ENCODE results near the gene CCDC13. TPM values are rescaled to one million over a fixed set of nuclear protein-coding genes. Genes with fewer than 3 reads are reported as not detected.

CCDC13 gene
- total RNA-seq, 1 donor from 2014 or later: not detected

GRCh38 chr3:42735615-42736014, 37.4 kb downstream of the CCDC13 start:
- H3K27ac ChIP-seq (ENCODE audit: low read depth, low read length): no peak overlapping the region
- no peaks in the 10 kb centered on the region for H3K36me3 ChIP-seq (ENCODE audit: control insufficient read depth in 3 of 3, insufficient read depth in 3 of 3, low read length in 3 of 3)
- peaks cover 28 to 50% (median 39%) of the 10 kb centered on the region in 3 donors for H3K4me1 ChIP-seq (ENCODE audit: control insufficient read depth in 3 of 3, insufficient read depth in 3 of 3, low read length in 3 of 3)
- H3K27me3 ChIP-seq (ENCODE audit: control insufficient read depth in 3 of 3, insufficient read depth in 3 of 3, low read length in 3 of 3): no peaks in the 10 kb centered on the region
- H3K4me3 ChIP-seq (ENCODE audit: low read length in 3 of 3): no peak overlapping the region
- H3K9me3 ChIP-seq (ENCODE audit: control insufficient read depth in 3 of 3, low read length in 3 of 3): no peaks in the 10 kb centered on the region
- H3K9ac ChIP-seq (ENCODE audit: low read depth in 1 of 3, low read length in 3 of 3): no peak overlapping the region

GRCh38 chr3:42735019-42735418, 38.0 kb downstream of the CCDC13 start:
- Histone ChIP-seq H3K36me3 (ENCODE audit: control insufficient read depth in 3 of 3, insufficient read depth in 3 of 3, low read length in 3 of 3) (no peaks in the 10 kb centered on the region), H3K4me3 (ENCODE audit: low read length in 3 of 3) (no peak overlapping the region), H3K9ac (ENCODE audit: low read depth in 1 of 3, low read length in 3 of 3) (no peak overlapping the region), H3K27ac (ENCODE audit: low read depth, low read length) (no peak overlapping the region), H3K27me3 (ENCODE audit: control insufficient read depth in 3 of 3, insufficient read depth in 3 of 3, low read length in 3 of 3) (no peaks in the 10 kb centered on the region), H3K9me3 (ENCODE audit: control insufficient read depth in 3 of 3, low read length in 3 of 3) (no peaks in the 10 kb centered on the region), H3K4me1 (ENCODE audit: control insufficient read depth in 3 of 3, insufficient read depth in 3 of 3, low read length in 3 of 3) (peaks cover 28 to 50% (median 39%) of the 10 kb centered on the region in 3 donors)

GRCh38 chr3:42734263-42734860, 38.7 kb downstream of the CCDC13 start:
- no peak overlapping the region for H3K27ac ChIP-seq (ENCODE audit: low read depth, low read length)
- no peaks in the 10 kb centered on the region for H3K36me3 ChIP-seq (ENCODE audit: control insufficient read depth in 3 of 3, insufficient read depth in 3 of 3, low read length in 3 of 3)
- H3K4me1 ChIP-seq (ENCODE audit: control insufficient read depth in 3 of 3, insufficient read depth in 3 of 3, low read length in 3 of 3): peaks cover 30 to 53% (median 42%) of the 10 kb centered on the region in 3 donors
- no peak overlapping the region for H3K9ac ChIP-seq (ENCODE audit: low read depth in 1 of 3, low read length in 3 of 3)
- H3K4me3 ChIP-seq (ENCODE audit: low read length in 3 of 3): no peak overlapping the region
- no peaks in the 10 kb centered on the region for H3K27me3 ChIP-seq (ENCODE audit: control insufficient read depth in 3 of 3, insufficient read depth in 3 of 3, low read length in 3 of 3)
- H3K9me3 ChIP-seq (ENCODE audit: control insufficient read depth in 3 of 3, low read length in 3 of 3): no peaks in the 10 kb centered on the region

GRCh38 chr3:42733501-42734262, 39.4 kb downstream of the CCDC13 start:
- Histone ChIP-seq H3K4me1 (ENCODE audit: control insufficient read depth in 3 of 3, insufficient read depth in 3 of 3, low read length in 3 of 3) (peaks cover 31 to 56% (median 42%) of the 10 kb centered on the region in 3 donors), H3K27ac (ENCODE audit: low read depth, low read length) (no peak overlapping the region), H3K9me3 (ENCODE audit: control insufficient read depth in 3 of 3, low read length in 3 of 3) (no peaks in the 10 kb centered on the region), H3K27me3 (ENCODE audit: control insufficient read depth in 3 of 3, insufficient read depth in 3 of 3, low read length in 3 of 3) (no peaks in the 10 kb centered on the region), H3K4me3 (ENCODE audit: low read length in 3 of 3) (no peak overlapping the region), H3K36me3 (ENCODE audit: control insufficient read depth in 3 of 3, insufficient read depth in 3 of 3, low read length in 3 of 3) (no peaks in the 10 kb centered on the region), H3K9ac (ENCODE audit: low read depth in 1 of 3, low read length in 3 of 3) (peak overlapping the region in 1 of 3 donors; percentile 25)

DNA sequence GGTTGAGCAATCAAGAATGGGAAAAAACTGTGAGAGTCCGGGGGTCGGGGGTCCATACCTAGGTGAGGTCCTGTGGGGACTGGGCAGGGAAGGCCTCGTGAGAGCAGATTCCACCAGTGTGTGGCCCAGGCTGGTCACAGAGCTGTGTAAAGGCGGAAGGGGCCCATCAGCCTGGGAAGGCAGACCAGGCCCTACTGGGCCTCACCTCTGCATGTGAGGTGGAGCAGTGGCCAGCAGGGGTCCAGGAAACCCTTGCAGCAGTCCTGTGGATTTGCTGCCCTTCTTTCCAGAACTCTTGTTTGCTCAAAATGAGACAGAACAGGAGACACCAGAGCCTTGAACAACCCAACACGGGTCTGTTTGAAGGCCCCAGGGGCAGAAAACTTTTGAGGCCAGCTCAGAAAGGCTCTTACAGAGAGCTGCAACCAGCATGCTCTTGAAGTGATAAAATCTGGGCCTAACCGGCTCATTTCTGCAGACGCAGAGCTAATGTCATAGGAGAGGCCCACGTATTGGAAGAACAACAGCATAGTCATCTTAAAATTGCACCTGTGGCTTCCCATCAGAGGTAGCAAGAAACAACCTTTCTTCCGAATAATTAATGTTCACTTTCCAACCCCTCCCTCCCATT, 40.1 kb downstream of the CCDC13 start:
- H3K27me3 ChIP-seq (ENCODE audit: control insufficient read depth in 3 of 3, insufficient read depth in 3 of 3, low read length in 3 of 3): no peaks in the 10 kb centered on the region
- no peaks in the 10 kb centered on the region for H3K9me3 ChIP-seq (ENCODE audit: control insufficient read depth in 3 of 3, low read length in 3 of 3)
- H3K4me3 ChIP-seq (ENCODE audit: low read length in 3 of 3): no peak overlapping the region
- no peak overlapping the region for H3K27ac ChIP-seq (ENCODE audit: low read depth, low read length)
- no peaks in the 10 kb centered on the region for H3K36me3 ChIP-seq (ENCODE audit: control insufficient read depth in 3 of 3, insufficient read depth in 3 of 3, low read length in 3 of 3)
- peaks cover 35 to 61% (median 45%) of the 10 kb centered on the region in 3 donors for H3K4me1 ChIP-seq (ENCODE audit: control insufficient read depth in 3 of 3, insufficient read depth in 3 of 3, low read length in 3 of 3)
- no peak overlapping the region for H3K9ac ChIP-seq (ENCODE audit: low read depth in 1 of 3, low read length in 3 of 3)

GRCh38 chr3:42732196-42732828, 40.7 kb downstream of the CCDC13 start:
- H3K4me1 ChIP-seq (ENCODE audit: control insufficient read depth in 3 of 3, insufficient read depth in 3 of 3, low read length in 3 of 3): peaks cover 35 to 62% (median 48%) of the 10 kb centered on the region in 3 donors
- no peak overlapping the region for H3K9ac ChIP-seq (ENCODE audit: low read depth in 1 of 3, low read length in 3 of 3)

GRCh38 chr3:42731476-42732195, 41.4 kb downstream of the CCDC13 start:
- H3K4me3 ChIP-seq (ENCODE audit: low read length in 3 of 3): no peak overlapping the region
- no peaks in the 10 kb centered on the region for H3K27me3 ChIP-seq (ENCODE audit: control insufficient read depth in 3 of 3, insufficient read depth in 3 of 3, low read length in 3 of 3)
- H3K4me1 ChIP-seq (ENCODE audit: control insufficient read depth in 3 of 3, insufficient read depth in 3 of 3, low read length in 3 of 3): peaks cover 35 to 62% (median 48%) of the 10 kb centered on the region in 3 donors
- H3K36me3 ChIP-seq (ENCODE audit: control insufficient read depth in 3 of 3, insufficient read depth in 3 of 3, low read length in 3 of 3): no peaks in the 10 kb centered on the region
- H3K27ac ChIP-seq (ENCODE audit: low read depth, low read length): peak overlapping the region; percentile 73
- H3K9me3 ChIP-seq (ENCODE audit: control insufficient read depth in 3 of 3, low read length in 3 of 3): no peaks in the 10 kb centered on the region
- H3K9ac ChIP-seq (ENCODE audit: low read depth in 1 of 3, low read length in 3 of 3): peak overlapping the region in 1 of 3 donors; percentile 16

More at GRCh38 chr3:42732196-42732828, 40.7 kb downstream of the CCDC13 start:
- H3K27me3 ChIP-seq (ENCODE audit: control insufficient read depth in 3 of 3, insufficient read depth in 3 of 3, low read length in 3 of 3): no peaks in the 10 kb centered on the region
- H3K4me3 ChIP-seq (ENCODE audit: low read length in 3 of 3): no peak overlapping the region
- no peaks in the 10 kb centered on the region for H3K9me3 ChIP-seq (ENCODE audit: control insufficient read depth in 3 of 3, low read length in 3 of 3)
- peak overlapping the region; percentile 13 for H3K27ac ChIP-seq (ENCODE audit: low read depth, low read length)
- H3K36me3 ChIP-seq (ENCODE audit: control insufficient read depth in 3 of 3, insufficient read depth in 3 of 3, low read length in 3 of 3): no peaks in the 10 kb centered on the region

GRCh38 chr3:42730706-42731420, 42.2 kb downstream of the CCDC13 start:
- Histone ChIP-seq H3K27me3 (ENCODE audit: control insufficient read depth in 3 of 3, insufficient read depth in 3 of 3, low read length in 3 of 3) (no peaks in the 10 kb centered on the region), H3K9me3 (ENCODE audit: control insufficient read depth in 3 of 3, low read length in 3 of 3) (no peaks in the 10 kb centered on the region), H3K4me3 (ENCODE audit: low read length in 3 of 3) (no peak overlapping the region), H3K36me3 (ENCODE audit: control insufficient read depth in 3 of 3, insufficient read depth in 3 of 3, low read length in 3 of 3) (no peaks in the 10 kb centered on the region), H3K27ac (ENCODE audit: low read depth, low read length) (peak overlapping the region; percentile 73), H3K9ac (ENCODE audit: low read depth in 1 of 3, low read length in 3 of 3) (peak overlapping the region in 2 of 3 donors; percentile 33 to 55), H3K4me1 (ENCODE audit: control insufficient read depth in 3 of 3, insufficient read depth in 3 of 3, low read length in 3 of 3) (peaks cover 32 to 55% (median 40%) of the 10 kb centered on the region in 3 donors)

DNA sequence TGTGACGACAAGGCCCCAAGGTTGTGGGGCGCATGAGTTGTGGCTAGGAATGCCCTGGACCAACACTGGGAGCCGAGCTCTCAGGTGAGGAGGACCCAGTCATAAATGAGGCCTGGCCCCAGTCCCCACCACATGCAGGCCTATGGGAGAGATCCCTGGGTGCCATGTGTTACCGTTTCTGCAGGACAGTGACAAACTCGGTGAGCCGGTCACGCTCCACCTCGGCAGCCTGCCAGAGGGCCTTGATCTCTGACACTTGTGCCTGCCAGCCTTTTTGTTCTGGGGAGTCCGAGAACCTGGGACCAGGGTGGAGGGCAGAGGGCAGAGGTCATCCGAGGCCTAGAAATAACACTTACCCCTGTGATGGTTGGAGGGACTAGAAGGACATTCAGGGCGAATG, 42.8 kb downstream of the CCDC13 start:
- no peaks in the 10 kb centered on the region for H3K36me3 ChIP-seq (ENCODE audit: control insufficient read depth in 3 of 3, insufficient read depth in 3 of 3, low read length in 3 of 3)
- H3K4me1 ChIP-seq (ENCODE audit: control insufficient read depth in 3 of 3, insufficient read depth in 3 of 3, low read length in 3 of 3): peaks cover 32 to 52% (median 39%) of the 10 kb centered on the region in 3 donors
- peak overlapping the region; percentile 73 for H3K27ac ChIP-seq (ENCODE audit: low read depth, low read length)
- no peaks in the 10 kb centered on the region for H3K27me3 ChIP-seq (ENCODE audit: control insufficient read depth in 3 of 3, insufficient read depth in 3 of 3, low read length in 3 of 3)
- peak overlapping the region in 1 of 3 donors; percentile 23 for H3K4me3 ChIP-seq (ENCODE audit: low read length in 3 of 3)
- H3K9ac ChIP-seq (ENCODE audit: low read depth in 1 of 3, low read length in 3 of 3): peak overlapping the region; percentile 7 to 55 (median 33)
- H3K9me3 ChIP-seq (ENCODE audit: control insufficient read depth in 3 of 3, low read length in 3 of 3): no peaks in the 10 kb centered on the region
